ENCODE measurements around the gene RAB44.

The RAB44 gene

GRCh38 chr6:36655085-36655724, 42.4 kb upstream of the RAB44 start:
- no peak overlapping the region for H3K27ac ChIP-seq (ENCODE audit: low read depth, low read length)
- peaks cover 67% of the 10 kb centered on the region for H3K4me1 ChIP-seq (ENCODE audit: control insufficient read depth, low read length)
- H3K36me3 ChIP-seq (ENCODE audit: control insufficient read depth, low read length) = no peaks in the 10 kb centered on the region
- H3K9me2 ChIP-seq (replicated peaks; ENCODE audit: control insufficient read depth, low read length) = no peaks in the 10 kb centered on the region
- no peak overlapping the region for H3K4me3 ChIP-seq (ENCODE audit: low read length)
- H4K20me1 ChIP-seq (ENCODE audit: control insufficient read depth, insufficient read depth, low read depth, low read length) = no peaks in the 10 kb centered on the region
- no peaks in the 10 kb centered on the region for H3F3A ChIP-seq (ENCODE audit: control insufficient read depth, insufficient read depth)
- H3K27me3 ChIP-seq (ENCODE audit: control insufficient read depth, low read length) = peaks cover 11% of the 10 kb centered on the region; the same call in 1 of the 2 replicates
- no peaks in the 10 kb centered on the region for H3K79me2 ChIP-seq (ENCODE audit: control insufficient read depth, low read length)
- no peaks in the 10 kb centered on the region for H3K9me3 ChIP-seq (ENCODE audit: control insufficient read depth, insufficient read depth, low read length)
- peak overlapping the region; percentile 17; the same call in 1 of the 2 replicates for H3K4me2 ChIP-seq (ENCODE audit: low read length)
- no peak for TF ChIP-seq EZH2phosphoT487 (IDR thresholded peaks at IDR 0.05; ENCODE audit: borderline replicate concordance, low read length)
- TF ChIP-seq CTCF (IDR thresholded peaks at IDR 0.05; ENCODE audit: low read depth, low read length, poor library complexity, severe bottlenecking) = no peak

GRCh38 chr6:36656441-36656840, 41.2 kb upstream of the RAB44 start:
- no peak for TF ChIP-seq CTCF (IDR thresholded peaks at IDR 0.05; ENCODE audit: low read depth, low read length, poor library complexity, severe bottlenecking)
- H3K4me3 ChIP-seq (ENCODE audit: low read length) = no peak overlapping the region
- H3K36me3 ChIP-seq (ENCODE audit: control insufficient read depth, low read length) = no peaks in the 10 kb centered on the region
- H3K79me2 ChIP-seq (ENCODE audit: control insufficient read depth, low read length) = no peaks in the 10 kb centered on the region
- no peak overlapping the region for H3K27ac ChIP-seq (ENCODE audit: low read depth, low read length)
- peaks cover 11% of the 10 kb centered on the region; the same call in 1 of the 2 replicates for H3K27me3 ChIP-seq (ENCODE audit: control insufficient read depth, low read length)
- H3K4me2 ChIP-seq (ENCODE audit: low read length) = no peak overlapping the region
- no peaks in the 10 kb centered on the region for H3K9me2 ChIP-seq (replicated peaks; ENCODE audit: control insufficient read depth, low read length)
- H3K4me1 ChIP-seq (ENCODE audit: control insufficient read depth, low read length) = peaks cover 67% of the 10 kb centered on the region
- no peaks in the 10 kb centered on the region for H3F3A ChIP-seq (ENCODE audit: control insufficient read depth, insufficient read depth)
- no peaks in the 10 kb centered on the region for H4K20me1 ChIP-seq (ENCODE audit: control insufficient read depth, insufficient read depth, low read depth, low read length)
- H3K9me3 ChIP-seq (ENCODE audit: control insufficient read depth, insufficient read depth, low read length) = no peaks in the 10 kb centered on the region

GRCh38 chr6:36657271-36657670, 40.4 kb upstream of the RAB44 start:
- Histone ChIP-seq H3K4me3 (ENCODE audit: low read length) (no peak overlapping the region), H3K27me3 (ENCODE audit: control insufficient read depth, low read length) (peaks cover 11% of the 10 kb centered on the region; the same call in 1 of the 2 replicates), H3K4me2 (ENCODE audit: low read length) (peak overlapping the region; percentile 80; the same call in 1 of the 2 replicates), H3K9me3 (ENCODE audit: control insufficient read depth, insufficient read depth, low read length) (no peaks in the 10 kb centered on the region), H3K9me2 (replicated peaks; ENCODE audit: control insufficient read depth, low read length) (no peaks in the 10 kb centered on the region), H3K4me1 (ENCODE audit: control insufficient read depth, low read length) (peaks cover 71% of the 10 kb centered on the region), H3K79me2 (ENCODE audit: control insufficient read depth, low read length) (no peaks in the 10 kb centered on the region), H3K27ac (ENCODE audit: low read depth, low read length) (no peak overlapping the region), H4K20me1 (ENCODE audit: control insufficient read depth, insufficient read depth, low read depth, low read length) (no peaks in the 10 kb centered on the region), H3K36me3 (ENCODE audit: control insufficient read depth, low read length) (no peaks in the 10 kb centered on the region), H3F3A (ENCODE audit: control insufficient read depth, insufficient read depth) (no peaks in the 10 kb centered on the region)
- TF ChIP-seq CTCF (IDR thresholded peaks at IDR 0.05; ENCODE audit: low read depth, low read length, poor library complexity, severe bottlenecking) (no peak), EZH2phosphoT487 (IDR thresholded peaks at IDR 0.05; ENCODE audit: borderline replicate concordance, low read length) (no peak)
